NCI-H226 (cell line): Measurements from ENCODE around the gene COL26A1.

Experiments used
- DNase-seq: peaks from one replicate; pipeline ENCODE4 v3.0.0-alpha.2; 2015

Gene COL26A1

GRCh38 chr7:101582971-101583370 lies 220.3 kb downstream of the COL26A1 start:
- DNase-seq: no peak

GRCh38 chr7:101586078-101586905 lies 223.6 kb downstream of the COL26A1 start:
- no peak for DNase-seq

- DNase-seq: no peak
Measured at GRCh38 chr7:101586906-101587677, 224.4 kb downstream of the COL26A1 start.

GRCh38 chr7:101588131-101588935 lies 225.7 kb downstream of the COL26A1 start:
- no peak for DNase-seq

- DNase-seq: no peak
Measured at GRCh38 chr7:101589052-101589451, 226.4 kb downstream of the COL26A1 start.

- no peak for DNase-seq
Measured at GRCh38 chr7:101589976-101590662, 227.4 kb downstream of the COL26A1 start.

GRCh38 chr7:101590663-101591435 lies 228.2 kb downstream of the COL26A1 start:
- no peak for DNase-seq

- no peak for DNase-seq
Measured at GRCh38 chr7:101591504-101591903, 228.8 kb downstream of the COL26A1 start.

GRCh38 chr7:101593556-101593955 lies 230.9 kb downstream of the COL26A1 start:
- DNase-seq: no peak

- no peak for DNase-seq
Measured at GRCh38 chr7:101594790-101595189, 232.1 kb downstream of the COL26A1 start.

- DNase-seq: no peak
Measured at GRCh38 chr7:101595246-101595645, 232.6 kb downstream of the COL26A1 start.

GRCh38 chr7:101595766-101596537 lies 233.3 kb downstream of the COL26A1 start:
- DNase-seq: no peak

GRCh38 chr7:101596898-101597297 lies 234.2 kb downstream of the COL26A1 start:
- DNase-seq: no peak

GRCh38 chr7:101597941-101598340 lies 235.3 kb downstream of the COL26A1 start:
- DNase-seq: no peak

- DNase-seq: no peak
Measured at GRCh38 chr7:101598422-101598985, 235.8 kb downstream of the COL26A1 start.

GRCh38 chr7:101598986-101599771 lies 236.5 kb downstream of the COL26A1 start:
- DNase-seq: no peak

GRCh38 chr7:101599787-101600186 lies 237.1 kb downstream of the COL26A1 start:
- DNase-seq: no peak

- no peak for DNase-seq
Measured at GRCh38 chr7:101602082-101602481, 239.4 kb downstream of the COL26A1 start.

- peak; percentile 59 for DNase-seq
Measured at GRCh38 chr7:101602484-101603241, 240.0 kb downstream of the COL26A1 start.
